NOMO-1 (cell line): ENCODE data around the gene RAMACL.
A peak's percentile ranks its signal among the peaks of the same experiment; 100 is the strongest.
"Not testable (repeated sequence)": the region's sequence is repeated elsewhere in the genome, so short reads cannot be mapped to it uniquely, and the experiment has no call there.

ENCODE experiments used
- DNase-seq, 2 experiments: peaks; one replicate each; lab custom pipeline; 2025; ENCODE audit not compliant: unreplicated experiment in 2 of 2; lab: John Stamatoyannopoulos, UW

Gene RAMACL

DNA sequence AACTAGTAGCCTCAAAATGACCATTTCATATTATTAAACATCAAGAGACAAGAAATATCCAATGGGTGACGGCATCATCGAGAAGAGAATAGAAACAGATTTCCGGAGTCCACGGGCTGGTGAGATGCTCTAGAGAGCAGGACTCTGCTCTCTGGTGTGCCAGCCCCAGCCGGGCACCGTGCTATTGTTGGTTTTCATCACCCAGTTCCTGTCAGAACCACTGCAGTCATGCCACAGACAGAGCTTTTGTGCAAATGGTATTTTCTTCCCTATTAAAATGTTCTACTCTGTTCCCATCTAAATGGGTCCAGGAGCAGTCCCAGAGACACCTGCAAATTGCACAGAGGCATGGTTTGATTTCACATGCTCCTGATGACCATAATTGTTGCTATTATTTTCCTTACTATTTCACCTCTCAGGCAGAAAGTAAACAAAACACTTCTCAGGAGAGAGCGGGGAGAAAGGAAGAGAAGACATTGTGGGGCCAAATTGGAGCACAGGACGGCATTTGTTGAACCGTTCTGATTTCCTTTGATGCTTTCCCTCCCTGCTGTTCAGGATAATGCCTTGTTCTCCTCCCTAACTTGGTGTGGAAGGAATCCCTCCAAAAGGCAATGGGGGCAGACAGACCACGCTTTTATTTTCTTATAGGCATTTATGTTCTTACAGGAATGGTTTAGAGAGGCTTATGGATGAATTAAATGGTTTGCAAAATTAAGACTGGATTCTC lies 11.4 kb upstream of the RAMACL start:
- no peak for DNase-seq

DNA sequence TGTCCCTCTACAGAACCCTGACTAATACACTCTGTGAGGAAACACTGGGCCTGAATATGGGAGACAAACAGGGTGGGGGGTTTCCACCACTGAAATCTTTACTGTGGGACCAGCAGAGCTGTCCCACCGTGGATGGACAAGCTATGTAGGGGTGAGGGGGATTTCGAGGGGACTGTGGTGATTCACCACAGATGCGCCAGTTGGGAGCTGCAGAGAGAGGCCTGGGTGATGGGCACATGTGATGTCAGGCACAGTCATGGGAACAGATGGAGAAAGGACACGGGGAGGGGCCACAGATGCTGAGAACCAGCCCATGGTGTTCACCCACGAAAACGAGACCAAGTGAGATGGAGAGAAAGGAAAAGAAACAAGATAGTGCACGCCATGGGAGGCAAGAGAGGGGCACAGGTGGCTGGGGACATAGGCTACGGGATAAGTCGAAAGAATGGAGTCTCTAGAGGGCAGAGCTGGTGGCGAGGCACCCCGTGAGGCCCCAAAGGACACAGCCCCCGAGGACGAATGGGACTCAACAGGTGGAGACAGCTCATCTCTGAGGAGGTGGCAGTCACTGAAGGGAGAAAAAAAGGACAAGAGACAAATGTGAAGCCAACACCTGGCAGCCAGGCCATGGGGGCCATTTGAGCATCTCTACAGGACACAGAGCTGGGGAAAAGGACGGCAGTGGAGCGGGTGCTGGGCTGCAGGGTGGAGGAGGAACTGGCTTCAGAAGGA lies 10.5 kb upstream of the RAMACL start:
- DNase-seq = no peak

DNA sequence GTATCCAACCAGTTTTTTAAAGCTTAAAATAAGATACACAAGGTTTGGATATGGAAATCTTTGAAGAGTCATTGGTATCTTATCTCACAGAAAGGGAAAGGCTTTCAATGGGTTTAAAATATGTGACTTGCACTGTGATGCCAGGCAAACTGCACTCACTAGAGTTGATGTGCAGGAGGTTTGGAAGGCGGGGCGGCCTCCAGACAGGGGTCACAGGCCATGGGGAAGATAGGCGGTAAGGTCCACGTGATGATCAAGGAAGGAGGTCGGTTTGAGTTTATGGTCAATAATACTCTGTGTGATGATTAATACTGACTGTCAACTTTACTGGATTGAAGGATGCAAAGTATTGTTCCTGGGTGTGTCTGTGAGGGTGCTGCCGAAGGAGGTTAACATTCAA lies 9.5 kb upstream of the RAMACL start:
- no peak for DNase-seq

DNA sequence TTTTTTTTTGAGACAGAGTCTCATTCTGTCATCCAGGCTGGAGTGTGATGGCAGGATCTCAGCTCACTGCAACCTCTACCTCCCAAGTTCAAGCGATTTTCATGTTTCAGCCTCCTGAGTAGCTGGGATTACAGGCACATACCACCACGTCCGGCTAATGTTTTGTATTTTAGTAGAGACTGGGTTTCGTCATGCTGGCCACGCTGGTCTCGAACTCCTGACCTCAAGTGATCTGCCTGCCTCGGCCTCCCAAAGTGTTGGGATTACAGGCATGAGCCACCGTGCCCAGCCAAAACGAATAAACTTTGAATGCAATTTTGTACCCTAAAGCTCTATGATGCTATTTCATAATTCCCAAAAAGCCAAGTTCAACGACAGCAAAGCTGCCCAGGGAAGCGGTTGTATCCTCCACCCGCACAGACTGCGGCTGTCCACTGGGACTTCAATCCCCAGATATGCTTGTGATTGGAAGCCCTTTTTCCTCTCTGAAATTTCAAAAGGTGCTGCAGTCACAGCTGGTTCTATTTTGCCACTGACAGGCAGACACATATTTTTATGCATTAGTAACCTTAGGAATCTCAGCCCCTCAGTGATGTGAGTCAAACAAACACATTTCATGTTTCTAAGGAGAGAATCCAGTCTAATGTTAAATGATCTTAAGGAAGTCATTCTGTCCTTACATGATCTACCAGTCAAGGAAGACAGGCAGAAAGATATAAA lies 8.7 kb upstream of the RAMACL start:
- no peak for DNase-seq

DNA sequence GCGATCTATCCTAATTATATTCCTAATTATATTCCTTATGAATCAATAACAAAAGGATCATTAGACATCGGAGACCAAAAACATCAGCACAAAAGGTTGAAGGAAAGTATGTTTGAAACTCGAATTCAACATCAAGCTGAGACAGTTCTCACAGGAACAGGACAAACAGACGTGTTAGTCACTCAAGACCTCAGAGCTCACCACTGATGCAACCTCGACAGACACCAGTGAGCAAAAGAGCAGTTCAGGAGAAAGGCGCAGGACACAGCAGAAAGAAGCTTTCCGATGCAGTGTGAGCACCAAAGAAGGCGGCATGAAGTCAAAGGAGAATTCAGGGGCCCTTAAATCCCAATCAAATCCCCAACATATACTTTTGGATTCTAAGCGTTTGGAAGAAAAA lies 6.3 kb upstream of the RAMACL start:
- DNase-seq = peak in 1 of 2 experiments; percentile 8

DNA sequence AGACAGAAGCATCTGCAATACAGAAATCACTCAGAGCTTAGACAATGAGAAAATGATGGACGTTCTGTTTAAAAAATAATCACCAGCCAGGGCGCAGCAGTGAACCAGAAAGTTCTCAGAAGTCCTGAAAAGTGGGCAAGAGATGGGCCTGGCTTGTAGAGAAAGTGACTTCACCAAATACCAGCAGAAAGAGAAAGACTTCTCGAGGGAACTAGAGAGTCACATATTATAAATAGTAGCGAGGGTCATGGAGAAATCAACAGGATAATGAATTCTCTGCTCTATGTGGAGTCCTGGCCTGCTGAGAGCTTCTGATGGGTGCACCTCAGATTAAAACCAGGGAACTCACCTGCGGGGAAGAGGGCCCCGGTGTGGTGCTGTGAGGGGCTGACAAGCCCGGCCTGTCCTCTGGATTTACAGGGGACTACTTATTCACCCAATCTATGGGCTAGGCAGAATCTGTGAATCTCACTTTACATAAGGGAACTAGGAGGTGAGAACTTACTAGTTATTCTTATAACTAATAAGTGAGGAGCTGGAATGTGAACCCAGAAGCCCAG lies 5.6 kb upstream of the RAMACL start:
- DNase-seq = no peak

DNA sequence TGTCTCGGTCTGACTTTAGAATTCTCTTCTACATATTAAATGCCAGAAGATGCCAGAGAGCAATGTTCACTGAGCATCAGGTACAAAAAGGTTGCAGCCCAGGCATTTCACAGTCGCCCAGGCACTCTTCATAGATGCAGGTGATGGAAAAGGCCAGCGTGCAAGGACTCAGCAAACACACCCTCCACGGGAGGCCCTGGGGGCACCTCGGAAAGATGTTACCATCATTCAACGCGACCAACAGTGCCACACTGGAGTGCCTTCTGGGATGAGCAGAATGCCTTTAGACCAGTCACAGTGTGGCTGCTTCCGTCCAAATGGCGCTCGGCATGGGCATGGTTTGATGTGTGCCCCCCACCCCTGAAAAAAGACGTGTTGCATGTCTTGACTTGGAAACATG lies 4.5 kb upstream of the RAMACL start:
- no peak for DNase-seq

DNA sequence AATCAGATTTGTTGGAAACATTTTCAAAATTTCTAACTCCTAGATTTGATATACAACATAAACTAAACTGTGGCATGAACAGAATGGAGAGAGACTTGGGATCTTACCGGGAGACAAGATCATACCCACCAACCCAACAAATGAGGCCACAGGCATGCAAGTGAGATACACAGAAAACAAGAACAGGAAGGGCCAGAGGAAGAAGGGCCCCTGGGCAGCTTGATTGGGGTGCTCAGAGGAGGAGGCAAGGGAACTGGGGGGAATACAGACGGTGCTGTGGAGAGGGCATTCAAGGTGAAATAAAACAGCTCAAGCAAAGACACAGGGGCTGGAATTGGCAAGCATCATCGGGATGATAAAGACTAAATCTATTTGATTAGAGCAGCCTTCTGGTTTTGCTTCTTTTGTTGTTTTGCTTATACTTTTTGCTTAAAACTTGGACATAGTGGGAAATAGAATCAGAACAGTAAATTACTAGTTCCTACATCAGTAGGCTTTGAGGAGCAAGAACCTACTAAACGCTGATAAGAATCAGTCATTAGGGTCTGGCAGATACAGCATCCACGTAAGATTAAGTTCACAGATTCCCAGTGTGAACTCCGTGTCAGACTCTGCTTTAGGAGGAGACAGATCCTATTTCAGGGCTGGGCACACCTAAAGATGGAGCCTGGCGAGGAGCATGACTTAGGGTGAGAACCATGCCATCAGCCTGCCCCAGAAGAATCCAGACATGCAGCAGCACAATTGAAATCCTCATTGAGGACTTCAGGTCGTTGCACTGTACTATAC lies 3.5 kb upstream of the RAMACL start:
- DNase-seq = no peak

DNA sequence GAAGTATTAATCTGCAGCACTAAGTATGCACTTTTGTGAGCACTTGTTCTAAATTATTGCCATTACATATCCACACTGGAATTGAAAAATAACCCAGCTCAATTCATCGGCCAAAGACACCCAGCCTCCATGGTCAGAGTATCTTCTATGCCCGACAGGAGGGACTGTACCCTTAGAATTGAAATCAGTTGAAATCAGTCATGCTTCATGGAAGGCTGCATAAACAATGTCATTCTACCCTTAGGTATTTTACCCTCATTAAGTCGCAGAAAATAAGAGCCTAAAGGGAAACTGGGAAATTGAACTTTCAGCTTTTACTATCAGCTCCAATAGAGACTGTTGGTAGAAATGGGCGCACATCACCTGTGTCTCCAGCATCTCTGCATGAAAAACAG lies 2.9 kb upstream of the RAMACL start:
- DNase-seq = no peak

DNA sequence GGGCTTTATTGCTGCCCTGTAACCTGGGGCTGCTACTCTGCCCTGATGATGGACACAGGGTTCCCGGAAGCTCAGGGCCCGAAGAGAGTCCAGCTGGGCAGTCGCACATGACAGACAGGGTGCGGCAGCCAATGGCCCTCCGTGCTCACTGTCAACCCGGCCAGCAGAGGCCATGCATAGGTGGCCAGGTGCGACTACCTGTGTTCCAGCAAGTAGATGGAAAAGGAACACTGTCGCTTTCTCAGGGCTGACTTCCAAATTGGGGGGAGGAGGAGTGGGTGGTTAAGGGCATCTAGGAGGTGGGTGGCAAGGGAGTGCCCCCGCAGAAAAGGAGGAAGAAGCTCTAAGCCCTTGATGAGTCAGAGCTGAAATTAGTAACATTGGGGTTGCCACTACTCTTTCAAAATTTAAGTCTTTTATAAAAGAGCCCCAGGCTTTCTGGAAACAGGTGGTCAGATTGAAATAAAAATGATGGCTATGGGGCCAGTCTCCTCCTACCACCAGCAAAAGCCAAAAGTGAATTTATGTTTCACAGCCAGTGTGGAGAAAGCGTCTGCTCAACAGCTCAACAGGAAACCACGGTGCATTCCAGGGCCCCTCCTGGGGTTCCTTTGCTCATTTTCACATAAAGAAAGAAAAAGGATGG lies 2.3 kb upstream of the RAMACL start:
- peak; percentile 71 to 83 for DNase-seq

DNA sequence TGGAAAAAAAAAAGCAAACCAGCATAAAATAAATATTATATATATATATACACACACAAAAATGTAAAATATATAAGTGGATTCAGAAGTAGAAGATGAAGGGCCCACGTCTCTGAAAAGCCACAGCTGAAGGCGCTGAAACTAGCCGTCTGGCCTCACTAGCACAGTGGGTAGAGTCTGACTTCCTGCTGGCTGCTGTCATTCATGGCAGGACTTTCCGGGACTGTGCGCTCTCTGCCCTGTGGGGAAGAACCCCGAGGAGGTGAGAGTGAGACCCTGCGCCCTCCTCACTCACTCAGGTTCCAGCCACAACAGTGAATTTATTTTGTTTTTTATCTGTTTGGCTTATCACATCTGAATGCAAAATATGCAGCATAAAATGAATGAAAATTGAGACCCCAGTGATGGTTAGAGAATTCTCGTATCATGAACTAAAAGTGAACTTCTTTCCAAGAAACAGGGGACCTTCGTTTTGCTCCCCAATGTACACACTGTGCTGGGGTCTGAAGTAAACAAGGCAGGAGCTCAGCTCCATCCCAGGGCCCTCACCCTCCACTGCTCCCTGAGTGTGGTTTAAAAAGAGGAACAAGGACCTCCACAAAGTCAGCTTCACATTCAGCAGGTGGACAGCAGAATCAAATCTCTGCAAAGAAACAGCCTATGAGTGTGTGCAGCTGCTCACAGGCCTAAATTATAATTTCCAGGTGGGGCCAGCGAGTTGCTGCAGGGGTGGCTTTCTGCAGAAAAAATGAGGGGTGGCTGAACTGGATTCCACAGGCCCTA lies 1.3 kb upstream of the RAMACL start:
- peak; percentile 41 to 76 for DNase-seq

DNA sequence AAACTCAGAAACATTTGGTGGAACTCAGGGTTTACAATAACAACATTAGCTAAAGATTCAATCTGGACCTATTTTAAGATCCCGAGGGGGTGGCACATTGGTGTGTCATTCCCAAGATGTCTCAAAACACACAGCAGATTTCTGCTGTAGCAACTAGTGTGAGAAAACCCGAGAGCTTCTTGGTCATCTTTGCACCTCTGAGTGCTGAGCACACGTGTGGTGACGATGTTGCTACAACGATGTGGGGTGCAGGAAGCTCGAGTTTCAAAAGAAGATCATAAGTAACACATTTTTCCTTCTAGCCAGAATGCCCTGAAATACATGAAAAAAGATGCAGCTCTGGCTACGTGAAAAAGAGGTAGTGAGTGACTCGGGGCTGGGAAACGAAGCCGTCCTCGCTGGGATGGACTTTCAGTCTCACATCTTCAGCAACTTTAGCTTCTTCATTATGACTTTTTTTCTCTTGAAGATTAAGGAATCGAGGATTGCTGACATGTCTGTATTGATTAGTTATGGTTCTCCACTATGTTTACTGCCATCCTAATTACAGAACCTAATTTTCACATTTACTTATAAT lies 1.5 kb downstream of the RAMACL start:
- DNase-seq = no peak

DNA sequence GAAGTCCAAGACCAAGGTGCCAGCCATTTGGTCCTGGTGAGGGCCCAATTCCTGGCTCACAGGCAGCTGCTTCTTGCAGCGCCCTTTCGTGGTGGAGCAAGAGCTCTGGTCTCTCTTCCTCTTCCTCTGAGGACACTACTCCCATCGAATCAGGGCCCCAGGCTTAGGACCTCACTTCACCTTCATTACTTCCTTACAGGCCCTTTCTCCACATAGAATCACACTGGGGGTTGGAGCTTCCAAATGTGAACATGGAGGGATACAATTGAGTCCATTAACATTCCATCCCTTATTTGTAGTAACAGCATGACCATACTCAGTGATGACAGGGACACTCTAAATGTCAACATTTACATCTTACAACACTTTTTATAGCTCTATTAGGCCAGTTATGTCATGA lies 2.3 kb downstream of the RAMACL start:
- peak; percentile 25 to 46 for DNase-seq

DNA sequence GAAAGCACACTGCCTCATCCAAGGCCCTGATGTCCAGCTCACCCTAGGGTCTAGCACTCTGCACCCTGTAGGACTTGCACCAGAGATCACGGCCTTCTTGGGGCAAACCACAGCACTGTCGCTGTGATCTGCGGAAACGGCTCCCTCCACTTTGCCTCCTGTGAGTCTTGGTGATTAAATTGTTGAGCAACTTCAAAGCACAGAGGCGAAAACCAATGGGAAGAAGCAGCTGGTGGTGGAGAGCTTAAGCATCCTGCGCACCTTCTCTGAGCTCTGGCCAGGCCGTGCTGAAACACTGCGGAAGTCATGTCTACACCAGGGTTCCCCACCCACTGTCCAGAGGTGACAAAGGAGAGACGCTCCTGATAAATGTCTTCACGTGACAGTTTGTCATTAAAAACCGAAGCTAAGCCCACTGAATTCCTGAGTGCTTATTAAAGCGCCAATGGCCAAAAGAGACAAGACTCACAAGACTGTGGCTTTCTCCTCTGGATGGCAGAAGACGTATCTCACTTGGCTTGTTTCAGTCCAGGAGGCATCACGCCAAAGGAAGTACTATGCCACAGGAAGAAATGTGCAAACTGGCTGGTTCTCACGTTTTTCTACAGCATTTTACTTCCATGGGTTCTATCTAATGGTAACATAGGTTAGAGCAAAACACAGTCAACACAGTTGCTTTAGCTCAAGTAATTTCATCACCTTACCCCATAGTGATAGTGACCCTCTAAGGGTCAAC lies 3.1 kb downstream of the RAMACL start:
- no peak for DNase-seq

DNA sequence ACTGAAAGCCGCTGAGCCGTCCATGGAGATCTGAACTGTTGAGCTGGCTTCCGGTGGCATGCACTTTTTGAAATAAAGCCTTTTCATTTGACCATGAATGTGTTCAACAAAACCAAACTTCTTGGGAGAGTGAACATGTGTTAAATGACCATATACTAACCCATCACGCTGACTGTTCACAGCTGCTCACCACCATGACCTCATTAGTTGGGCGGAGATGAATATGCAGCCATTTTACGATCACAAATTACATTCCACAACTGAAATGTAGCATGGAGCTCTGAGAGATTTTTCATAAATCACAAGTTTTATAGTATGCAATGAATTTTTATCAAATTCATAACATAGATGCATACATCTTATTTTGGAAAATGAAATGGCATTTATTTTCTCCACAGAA lies 4.2 kb downstream of the RAMACL start:
- no peak for DNase-seq

DNA sequence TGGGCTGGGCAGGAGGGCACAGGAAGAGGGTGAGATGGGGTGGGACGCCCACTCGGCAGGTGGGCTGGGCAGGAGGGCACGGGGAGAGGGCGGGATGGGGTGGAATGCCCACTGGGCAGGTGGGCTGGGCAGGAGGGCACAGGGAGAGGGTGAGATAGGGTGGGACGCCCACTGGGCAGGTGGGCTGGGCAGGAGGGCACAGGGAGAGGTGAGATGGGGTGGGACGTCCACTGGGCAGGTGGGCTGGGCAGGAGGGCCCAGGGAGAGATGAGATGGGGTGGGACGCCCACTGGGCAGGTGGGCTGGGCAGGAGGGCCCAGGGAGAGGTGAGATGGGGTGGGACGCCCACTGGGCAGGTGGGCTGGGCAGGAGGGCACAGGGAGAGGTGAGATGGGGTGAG lies 4.7 kb downstream of the RAMACL start:
- DNase-seq = not testable (repeated sequence)

DNA sequence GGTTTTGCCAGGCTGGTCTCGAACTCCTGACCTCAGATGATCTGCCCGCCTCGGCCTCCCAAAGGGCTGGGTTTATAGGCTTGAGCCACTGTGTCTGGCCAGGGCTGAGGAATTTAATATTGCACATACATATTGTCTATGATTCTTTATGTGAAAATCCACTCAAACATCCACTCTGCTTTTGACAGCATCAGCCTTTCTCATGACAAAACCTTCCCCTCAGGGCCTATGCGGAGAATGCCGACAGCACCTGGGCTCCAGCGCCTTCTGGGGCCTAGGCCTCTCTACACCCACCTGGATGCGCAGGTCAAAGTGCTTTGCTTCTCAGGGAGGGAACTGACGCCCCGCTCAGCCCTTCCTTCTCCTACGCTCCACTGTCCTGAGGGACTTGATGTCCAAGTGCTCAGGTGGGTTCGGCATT lies 5.4 kb downstream of the RAMACL start:
- no peak for DNase-seq
